ENCODE measurements around the gene FUZ. TPM values are rescaled to one million over a fixed set of nuclear protein-coding genes. Genes with fewer than 3 reads are reported as not detected.

Gene FUZ, protein sequence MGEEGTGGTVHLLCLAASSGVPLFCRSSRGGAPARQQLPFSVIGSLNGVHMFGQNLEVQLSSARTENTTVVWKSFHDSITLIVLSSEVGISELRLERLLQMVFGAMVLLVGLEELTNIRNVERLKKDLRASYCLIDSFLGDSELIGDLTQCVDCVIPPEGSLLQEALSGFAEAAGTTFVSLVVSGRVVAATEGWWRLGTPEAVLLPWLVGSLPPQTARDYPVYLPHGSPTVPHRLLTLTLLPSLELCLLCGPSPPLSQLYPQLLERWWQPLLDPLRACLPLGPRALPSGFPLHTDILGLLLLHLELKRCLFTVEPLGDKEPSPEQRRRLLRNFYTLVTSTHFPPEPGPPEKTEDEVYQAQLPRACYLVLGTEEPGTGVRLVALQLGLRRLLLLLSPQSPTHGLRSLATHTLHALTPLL
- total RNA-seq, result 10 to 100 TPM; 23.1 to 24.2 TPM

DNA sequence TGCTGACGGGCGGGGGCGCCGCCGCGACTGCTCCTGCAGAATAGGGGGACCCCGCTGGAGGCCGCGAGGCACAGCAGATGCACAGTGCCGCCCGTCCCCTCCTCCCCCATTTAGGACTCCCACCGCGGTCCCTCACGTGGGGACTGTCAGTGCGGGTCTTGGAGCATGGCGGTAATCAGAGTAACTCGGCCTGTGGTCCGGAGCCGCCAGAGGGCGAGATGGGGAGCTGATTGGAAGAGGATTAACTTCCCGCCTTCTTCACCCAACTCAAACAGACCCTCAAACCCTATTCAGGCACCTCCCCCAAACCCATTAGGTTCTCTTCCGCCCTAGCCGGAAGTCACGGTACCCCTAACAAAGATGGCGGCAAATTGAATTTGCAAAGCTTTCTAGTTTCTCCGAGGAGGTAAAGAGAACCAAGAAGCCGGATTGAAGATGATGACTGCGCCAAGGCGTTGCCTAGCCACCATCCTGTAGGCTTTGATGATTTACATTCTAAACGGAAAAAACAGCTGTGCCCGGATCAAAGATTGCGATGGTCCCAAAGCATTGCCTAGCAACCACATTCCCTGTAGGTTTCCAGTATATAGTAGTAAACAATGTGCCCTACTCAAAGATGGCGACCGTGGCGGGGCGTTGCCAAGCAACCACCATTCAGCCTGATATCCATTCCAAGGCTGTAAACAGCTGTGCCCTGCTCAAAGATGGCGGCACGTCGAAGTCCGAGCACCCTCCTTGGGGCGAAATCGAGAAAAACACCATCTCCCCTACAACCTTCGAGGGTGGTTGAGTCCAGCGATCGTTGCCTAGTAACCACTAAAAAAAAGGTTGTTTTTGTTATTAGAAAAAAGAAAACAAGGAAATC, at the start of gene FUZ:
Gene FUZ (minus strand): TSS at position 296 of the 865 bp plus-strand sequence. CDS start 186 bp downstream, at position 110.
- CTCF ChIA-PET, result interaction anchor here (0.8 to 2.2 kb wide), 7 partner anchors 35 to 1018 kb away, joined by 3 to 7 read pairs (median 3); no protein-coding TSS in a partner anchor
- Mint-ChIP-seq H3K27me3 (ENCODE audit: low read depth) (peaks cover 2% of the 10 kb centered on the region), H3K27ac (peak within 1 kb of the TSS; percentile 95), H3K4me1 (ENCODE audit: low read depth) (peaks cover 44% of the 10 kb centered on the region), H3K36me3 (ENCODE audit: low read depth) (peaks cover 7% of the 10 kb centered on the region), H3K9me3 (ENCODE audit: insufficient read depth) (no peaks in the 10 kb centered on the region), H3K4me3 (peak within 1 kb of the TSS; percentile 89)
- ATAC-seq (peak; percentile 70), DNase-seq (peak; percentile 97)
- POLR2A ChIA-PET, result interaction anchor here (0.7 to 1.8 kb wide), 4 partner anchors 37 to 64 kb away, joined by 3 to 9 read pairs (median 5); partner anchors contain the start of genes AKT1S1, PTOV1 and TBC1D17

DNA sequence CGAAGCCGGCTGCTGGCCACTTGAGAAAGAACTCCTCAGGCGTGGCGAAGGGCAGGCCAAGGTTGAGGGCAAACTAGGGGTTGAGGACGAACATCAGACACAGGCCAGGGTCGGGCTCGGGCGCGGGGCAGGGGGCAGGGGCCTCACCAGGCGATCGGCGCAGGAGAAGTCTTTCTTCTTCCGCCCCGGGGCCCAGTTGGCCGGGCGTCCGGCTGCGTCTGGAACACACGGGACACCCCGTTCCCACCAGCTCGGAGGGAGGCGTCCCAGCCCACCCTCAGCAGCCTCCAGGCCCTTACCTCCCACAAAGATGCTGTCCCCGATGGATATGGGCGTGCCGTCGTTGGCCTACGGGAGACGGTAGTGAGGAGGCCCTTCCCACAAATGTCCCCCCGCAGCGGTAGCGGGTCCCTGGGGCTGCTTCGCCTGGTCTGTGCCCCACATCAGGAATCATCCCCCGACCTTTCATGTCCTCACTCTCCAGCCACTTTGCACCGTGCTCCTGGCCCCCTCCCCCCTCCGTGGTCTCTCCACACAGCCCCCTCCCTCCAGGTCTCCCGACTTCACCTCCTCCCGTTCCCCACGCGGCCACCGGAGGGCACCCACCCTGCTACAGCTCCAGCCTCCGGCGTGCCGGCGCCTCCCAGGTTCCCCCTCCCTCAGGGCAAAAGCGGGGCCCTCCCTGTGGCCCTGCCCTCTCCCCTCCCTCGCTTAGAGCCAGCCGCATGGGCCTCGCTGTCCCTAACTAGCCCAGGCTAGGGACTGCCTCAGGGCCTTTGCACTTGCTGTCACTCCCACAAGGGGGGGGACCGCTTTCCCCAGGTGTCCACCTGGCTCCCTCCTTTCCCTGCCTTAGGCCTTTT, 49.5 kb upstream of the FUZ start:
- H3K4me3 Mint-ChIP-seq, result no peak overlapping the region
- CTCF ChIA-PET, result interaction anchor here (1.1 to 1.3 kb wide), 3 partner anchors 49 to 184 kb away, joined by 3 read pairs; partner anchors contain the start of genes ATF5 and FUZ

DNA sequence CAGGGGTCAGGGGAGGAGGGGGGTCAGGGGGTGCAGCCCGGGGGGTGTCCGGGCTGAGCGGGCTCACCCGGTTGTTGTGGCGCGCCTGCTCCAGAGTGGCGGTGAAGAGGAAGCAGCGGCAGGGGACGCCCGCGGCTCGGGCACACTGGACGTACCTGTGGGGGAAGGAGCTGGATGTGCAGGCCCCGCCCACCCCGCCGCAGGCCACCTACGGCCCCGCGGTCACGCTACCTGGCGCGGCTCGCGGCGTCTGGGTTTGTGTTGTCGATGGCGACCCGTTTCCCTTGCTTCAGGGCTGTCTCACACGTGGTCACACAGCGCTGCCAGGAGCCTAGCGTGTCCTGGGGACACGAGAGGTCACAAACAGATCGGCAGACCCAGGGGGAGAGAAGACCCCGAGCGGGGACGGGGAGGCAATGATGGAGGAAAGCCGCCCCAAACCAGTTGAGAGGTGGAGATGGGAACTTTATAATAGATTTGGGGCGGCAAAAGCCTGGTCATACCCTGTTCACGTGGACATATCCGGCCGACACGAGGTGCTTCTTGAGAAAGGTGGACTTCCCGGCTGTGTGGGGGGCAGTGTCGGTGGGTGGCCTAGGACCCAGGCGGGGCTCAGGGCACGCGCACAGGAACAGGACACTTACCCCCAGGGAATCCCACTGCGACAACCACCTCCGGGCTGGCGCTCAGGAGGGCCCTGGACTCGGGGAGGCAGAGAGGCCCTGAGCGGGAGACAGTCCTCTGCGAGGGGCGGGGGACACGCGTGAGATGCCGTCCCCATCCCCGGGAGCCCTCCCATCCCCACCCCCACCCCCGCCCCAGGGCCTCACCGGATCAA, 48.7 kb upstream of the FUZ start:
- Mint-ChIP-seq H3K4me3 (no peak overlapping the region), H3K27me3 (ENCODE audit: low read depth) (no peaks in the 10 kb centered on the region), H3K27ac (no peak overlapping the region), H3K36me3 (ENCODE audit: low read depth) (peaks cover 52% of the 10 kb centered on the region), H3K9me3 (ENCODE audit: insufficient read depth) (no peaks in the 10 kb centered on the region), H3K4me1 (ENCODE audit: low read depth) (peaks cover 26% of the 10 kb centered on the region)
- ChIA-PET POLR2A (no interaction called here), CTCF (no interaction called here)
- ATAC-seq (no peak), DNase-seq (no peak)

More for the DNA sequence above, 49.5 kb upstream of the FUZ start:
- Mint-ChIP-seq H3K36me3 (ENCODE audit: low read depth) (peaks cover 51% of the 10 kb centered on the region), H3K27me3 (ENCODE audit: low read depth) (no peaks in the 10 kb centered on the region), H3K27ac (no peak overlapping the region), H3K9me3 (ENCODE audit: insufficient read depth) (no peaks in the 10 kb centered on the region), H3K4me1 (ENCODE audit: low read depth) (peaks cover 28% of the 10 kb centered on the region)
- ATAC-seq, result no peak
- POLR2A ChIA-PET, result interaction anchor here (0.6 to 2.7 kb wide), 2 partner anchors 9 to 12 kb away, joined by 3 to 13 read pairs; partner anchors contain the start of gene PTOV1
- no peak for DNase-seq

DNA sequence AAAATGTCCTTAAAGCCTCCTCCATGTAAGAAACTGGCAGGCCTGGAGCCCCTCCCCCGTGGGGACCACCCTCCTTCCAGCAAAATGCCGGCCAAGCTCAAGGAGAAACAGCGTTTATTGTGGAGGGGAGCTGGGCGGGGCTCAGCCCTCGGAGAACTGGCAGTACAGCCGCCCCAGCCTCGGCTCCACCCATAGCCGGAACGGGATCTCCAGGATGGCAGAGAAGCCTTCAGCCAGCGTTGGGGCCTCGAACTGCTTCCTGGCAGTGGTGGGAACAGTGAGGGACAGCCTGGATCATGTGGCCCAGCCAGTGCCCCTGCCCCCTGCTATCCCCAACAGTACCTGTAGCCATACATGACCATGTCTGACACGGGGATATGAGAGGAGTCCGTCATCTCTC, 48.0 kb upstream of the FUZ start:
- no peak overlapping the region for H3K27ac Mint-ChIP-seq
- POLR2A ChIA-PET, result no interaction called here
- peaks cover 47% of the 10 kb centered on the region for H3K36me3 Mint-ChIP-seq (ENCODE audit: low read depth)
- no peaks in the 10 kb centered on the region for H3K27me3 Mint-ChIP-seq (ENCODE audit: low read depth)
- no peak for DNase-seq
- no peak for ATAC-seq
- H3K4me1 Mint-ChIP-seq (ENCODE audit: low read depth), result peaks cover 19% of the 10 kb centered on the region
- CTCF ChIA-PET, result no interaction called here
- H3K9me3 Mint-ChIP-seq (ENCODE audit: insufficient read depth), result no peaks in the 10 kb centered on the region
- H3K4me3 Mint-ChIP-seq, result no peak overlapping the region

DNA sequence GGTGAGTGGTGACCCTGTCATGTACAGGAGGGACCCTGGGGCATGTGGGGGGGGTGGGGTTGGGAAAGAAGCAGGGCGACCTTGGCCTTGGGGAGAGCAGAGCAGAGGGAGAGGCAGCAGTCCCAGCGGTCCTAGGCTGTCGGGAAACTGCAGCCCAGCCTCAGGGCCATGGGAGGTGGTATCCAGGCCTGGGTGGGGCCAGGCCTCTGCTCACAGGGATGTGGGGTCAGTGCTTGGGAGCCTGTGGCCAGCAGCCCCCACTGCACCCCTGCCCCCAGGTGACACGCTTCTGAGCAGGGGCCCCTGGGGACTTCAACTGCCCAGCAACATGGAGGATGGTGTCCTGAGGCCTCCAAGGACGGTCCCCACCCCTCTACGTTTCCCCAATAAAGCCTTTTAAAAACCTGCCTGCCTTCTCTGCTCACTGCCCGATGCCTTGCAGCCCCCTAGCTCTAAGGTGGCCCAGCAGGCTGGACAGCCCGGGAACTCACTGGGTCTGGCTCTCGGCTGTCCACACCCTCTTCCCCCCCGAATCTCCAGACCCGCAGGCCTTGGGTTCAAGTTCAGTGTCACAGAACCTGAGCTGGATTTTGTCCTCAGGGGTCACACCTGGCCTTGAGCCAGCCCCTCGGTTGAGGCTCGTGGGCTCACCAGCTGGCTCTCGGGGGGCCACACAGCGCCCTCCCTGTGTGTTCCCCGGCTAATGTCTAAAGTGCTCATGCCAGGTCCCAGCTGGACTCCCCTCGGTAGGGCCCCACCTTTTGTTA, 47.4 kb upstream of the FUZ start:
- DNase-seq (no peak), ATAC-seq (no peak)
- Mint-ChIP-seq H3K4me1 (ENCODE audit: low read depth) (peaks cover 13% of the 10 kb centered on the region), H3K27ac (no peak overlapping the region), H3K4me3 (no peak overlapping the region), H3K36me3 (ENCODE audit: low read depth) (peaks cover 45% of the 10 kb centered on the region), H3K9me3 (ENCODE audit: insufficient read depth) (no peaks in the 10 kb centered on the region), H3K27me3 (ENCODE audit: low read depth) (no peaks in the 10 kb centered on the region)
- ChIA-PET POLR2A (no interaction called here), CTCF (no interaction called here)

DNA sequence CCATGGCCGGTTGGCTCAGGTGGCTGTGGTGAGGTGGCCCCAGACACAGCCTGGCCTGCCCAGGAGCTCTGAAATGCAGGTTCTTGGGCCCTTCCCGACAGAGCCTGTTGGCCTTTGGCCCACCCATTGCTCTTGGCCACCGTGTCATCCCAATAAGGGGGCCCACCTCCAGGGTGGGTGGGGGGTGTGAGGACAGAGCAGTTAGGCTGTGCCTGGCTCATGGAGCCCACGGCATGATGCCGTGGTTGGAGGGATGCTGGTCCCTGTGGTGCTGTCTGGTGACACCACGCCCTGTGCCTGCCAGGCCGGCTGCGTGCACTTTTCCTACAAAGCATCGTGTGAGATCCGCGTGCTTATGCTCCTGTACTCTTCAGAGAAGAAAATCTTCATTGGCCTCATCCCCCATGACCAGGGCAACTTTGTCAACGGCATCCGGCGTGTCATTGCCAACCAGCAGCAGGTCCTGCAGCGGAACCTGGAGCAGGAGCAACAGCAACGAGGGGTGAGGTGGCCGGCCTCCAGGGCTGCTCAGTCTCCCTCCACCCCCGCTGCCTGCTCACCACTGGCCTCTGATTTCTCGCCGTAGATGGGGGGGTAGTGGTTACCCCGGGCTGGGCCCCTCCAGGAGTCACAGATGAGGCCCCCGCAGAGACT, 46.7 kb upstream of the FUZ start:
- DNase-seq, result no peak
- ChIA-PET POLR2A (no interaction called here), CTCF (no interaction called here)
- Mint-ChIP-seq H3K4me1 (ENCODE audit: low read depth) (peaks cover 7% of the 10 kb centered on the region), H3K36me3 (ENCODE audit: low read depth) (peaks cover 39% of the 10 kb centered on the region), H3K27ac (no peak overlapping the region), H3K4me3 (no peak overlapping the region), H3K27me3 (ENCODE audit: low read depth) (no peaks in the 10 kb centered on the region), H3K9me3 (ENCODE audit: insufficient read depth) (no peaks in the 10 kb centered on the region)
- ATAC-seq, result no peak

DNA sequence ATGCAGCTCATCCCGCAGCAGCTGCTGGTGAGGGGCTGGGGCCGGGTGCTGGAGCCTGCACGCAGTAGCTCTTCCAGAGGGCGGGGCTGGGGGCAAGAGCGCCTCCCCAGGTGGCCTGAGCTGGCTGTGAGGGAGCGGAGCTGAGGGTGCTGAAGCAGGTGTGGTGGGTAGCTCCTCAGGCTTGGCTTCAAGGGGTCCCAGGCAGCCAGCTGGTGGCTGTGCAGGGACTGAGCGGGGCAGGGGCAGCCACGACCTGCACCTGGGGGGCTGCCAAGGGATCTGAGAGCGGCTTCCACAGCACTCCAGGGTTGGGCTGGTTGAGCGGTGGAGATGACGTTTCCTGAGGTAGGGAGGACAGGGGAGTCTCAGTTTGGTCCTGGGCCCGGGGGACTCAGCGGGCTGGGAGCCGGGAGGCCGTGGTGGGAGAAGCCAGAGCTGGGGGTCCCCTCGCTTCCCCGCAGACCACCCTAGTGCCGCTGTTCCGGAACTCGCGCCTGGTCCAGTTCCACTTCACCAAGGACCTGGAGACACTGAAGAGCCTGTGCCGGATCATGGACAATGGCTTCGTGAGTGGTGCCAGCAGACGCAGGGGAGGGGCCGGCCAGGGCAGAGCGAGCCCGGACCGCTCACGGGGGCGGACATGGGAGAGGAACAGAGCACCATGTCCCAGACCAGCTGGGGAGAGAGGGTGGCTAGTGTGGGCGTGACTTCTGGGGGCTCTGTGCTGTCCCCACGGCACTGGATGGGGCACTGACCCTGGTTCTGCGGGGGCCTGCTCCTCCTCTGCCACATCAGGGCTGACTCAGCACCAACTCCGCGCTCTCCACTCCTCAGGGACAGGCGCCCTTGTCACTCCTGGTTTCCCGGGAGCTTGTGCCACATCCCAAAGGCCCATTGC, 45.2 kb upstream of the FUZ start:
- CTCF ChIA-PET, result no interaction called here
- POLR2A ChIA-PET, result interaction anchor here (0.9 to 1.1 kb wide), 2 partner anchors 8 kb away, joined by 3 to 5 read pairs; partner anchors contain the start of gene PTOV1
- Mint-ChIP-seq H3K27ac (no peak overlapping the region), H3K36me3 (ENCODE audit: low read depth) (peaks cover 26% of the 10 kb centered on the region), H3K9me3 (ENCODE audit: insufficient read depth) (no peaks in the 10 kb centered on the region), H3K27me3 (ENCODE audit: low read depth) (no peaks in the 10 kb centered on the region), H3K4me1 (ENCODE audit: low read depth) (peaks cover 4% of the 10 kb centered on the region), H3K4me3 (no peak overlapping the region)
- DNase-seq, result no peak
- peak; percentile 4 for ATAC-seq

DNA sequence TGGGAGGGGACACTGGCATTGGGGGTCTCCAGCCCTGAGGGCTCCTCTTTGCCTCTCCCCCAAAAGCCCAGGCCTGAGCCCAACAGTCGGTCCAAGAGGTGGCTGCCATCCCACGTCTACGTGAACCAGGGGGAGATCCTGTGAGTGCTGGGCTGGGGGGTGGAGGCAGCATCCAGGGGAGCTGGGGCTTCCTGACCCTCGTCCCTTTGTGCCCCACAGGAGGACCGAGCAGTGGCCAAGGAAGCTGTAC, 44.7 kb upstream of the FUZ start:
- DNase-seq (no peak), ATAC-seq (no peak)
- POLR2A ChIA-PET, result interaction anchor here (1.1 kb wide), 1 partner anchor 9 kb away, joined by 5 read pairs; no protein-coding TSS in a partner anchor
- no peak overlapping the region for H3K27ac Mint-ChIP-seq
- CTCF ChIA-PET, result no interaction called here
- peaks cover under 1% of the 10 kb centered on the region for H3K27me3 Mint-ChIP-seq (ENCODE audit: low read depth)
- H3K4me3 Mint-ChIP-seq, result no peak overlapping the region
- H3K36me3 Mint-ChIP-seq (ENCODE audit: low read depth), result peaks cover 22% of the 10 kb centered on the region
- no peaks in the 10 kb centered on the region for H3K9me3 Mint-ChIP-seq (ENCODE audit: insufficient read depth)
- H3K4me1 Mint-ChIP-seq (ENCODE audit: low read depth), result peaks cover 4% of the 10 kb centered on the region

DNA sequence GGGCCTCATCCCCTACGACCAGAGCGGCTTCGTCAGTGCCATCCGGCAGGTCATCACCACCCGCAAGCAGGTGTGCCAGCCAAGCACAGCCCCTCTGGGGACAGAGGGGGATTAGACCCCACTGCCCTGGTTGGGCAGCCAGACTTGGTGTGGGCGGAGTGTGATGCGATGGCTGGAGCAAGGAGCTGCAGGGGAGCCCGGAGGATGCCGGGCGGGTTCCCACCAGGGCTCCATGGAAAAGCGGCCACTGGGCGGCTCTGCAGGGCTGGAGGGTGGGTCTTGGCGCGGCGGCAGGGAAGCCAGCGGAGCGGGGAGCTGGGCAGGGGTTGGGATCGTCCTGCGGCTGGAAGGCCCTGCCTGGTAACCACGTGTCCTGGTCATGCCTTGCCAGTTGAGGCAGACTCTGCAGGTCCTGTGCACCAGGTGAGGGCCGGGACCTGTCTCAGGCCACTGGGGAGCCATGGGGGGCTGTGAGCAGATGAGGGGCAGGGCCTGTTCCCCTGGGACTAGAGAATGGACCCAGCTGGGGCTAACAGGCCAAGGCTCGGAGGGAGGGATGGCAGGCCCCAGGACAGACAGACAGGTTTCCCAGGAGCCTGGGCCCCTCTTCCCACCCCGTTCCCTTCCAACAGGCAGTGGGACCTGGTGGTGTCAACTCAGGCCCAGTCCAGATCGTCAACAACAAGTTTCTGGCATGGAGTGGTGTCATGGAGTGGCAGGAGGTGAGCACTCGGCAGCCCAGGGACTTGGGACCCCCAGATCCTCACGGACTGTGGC, 44.2 kb upstream of the FUZ start:
- Mint-ChIP-seq H3K27ac (no peak overlapping the region), H3K9me3 (ENCODE audit: insufficient read depth) (no peaks in the 10 kb centered on the region), H3K27me3 (ENCODE audit: low read depth) (peaks cover 6% of the 10 kb centered on the region), H3K36me3 (ENCODE audit: low read depth) (peaks cover 22% of the 10 kb centered on the region), H3K4me1 (ENCODE audit: low read depth) (peaks cover 10% of the 10 kb centered on the region), H3K4me3 (no peak overlapping the region)
- CTCF ChIA-PET, result no interaction called here
- ATAC-seq, result no peak
- POLR2A ChIA-PET, result interaction anchor here (1.1 kb wide), 1 partner anchor 9 kb away, joined by 5 read pairs; no protein-coding TSS in a partner anchor
- DNase-seq, result no peak

Measured in activated CD8-positive, alpha-beta T cell treated with anti-CD3 and anti-CD28 coated beads, Interleukin-2, amount 10 ng/mL, durations not matched to agents 7 days and 5 days (primary cell).